Ishikawa (cell line): Measurements from ENCODE around the gene APOLD1.

Experiments used
- CEBPB ChIP-seq: IDR thresholded peaks from 2 replicates; pipeline ENCODE4 v1.6.1; 2012
- CREB1 ChIP-seq: IDR thresholded peaks from 2 replicates; pipeline ENCODE4 v1.6.1; 2012; ENCODE audit warnings: low read depth
- EGR1 ChIP-seq: IDR thresholded peaks from 2 replicates; pipeline ENCODE4 v1.6.1; 2012
- EP300 ChIP-seq: IDR thresholded peaks from 2 replicates; pipeline ENCODE4 v1.6.1; 2012; ENCODE audit warnings: borderline replicate concordance
- FOXM1 ChIP-seq: IDR thresholded peaks from 2 replicates; pipeline ENCODE4 v1.6.1; 2012; ENCODE audit warnings: low read depth, borderline replicate concordance
- MAX ChIP-seq: IDR thresholded peaks from 2 replicates; pipeline ENCODE4 v1.6.1; 2012
- NFIC ChIP-seq: IDR thresholded peaks from 2 replicates; pipeline ENCODE4 v1.6.1; 2012
- RAD21 ChIP-seq: IDR thresholded peaks from 2 replicates; pipeline ENCODE4 v1.6.1; 2012; ENCODE audit warnings: low read depth
- REST ChIP-seq: IDR thresholded peaks from 2 replicates; pipeline ENCODE4 v1.6.1; 2012; ENCODE audit warnings: low read depth, mild to moderate bottlenecking
- TAF1 ChIP-seq: IDR thresholded peaks from 2 replicates; pipeline ENCODE4 v1.6.1; 2012; ENCODE audit warnings: low read depth, mild to moderate bottlenecking
- TCF12 ChIP-seq: IDR thresholded peaks from 2 replicates; pipeline ENCODE4 v1.6.1; 2012; ENCODE audit warnings: low read depth
- TEAD4 ChIP-seq: IDR thresholded peaks from 2 replicates; pipeline ENCODE4 v1.6.1; 2012
- USF1 ChIP-seq: IDR thresholded peaks from 2 replicates; pipeline ENCODE4 v1.6.1; 2012
- YY1 ChIP-seq: IDR thresholded peaks from 2 replicates; pipeline ENCODE4 v1.6.1; 2012; ENCODE audit warnings: low read depth
- ZBTB7A ChIP-seq: IDR thresholded peaks from 2 replicates; pipeline ENCODE4 v1.6.1; 2012; ENCODE audit warnings: low read depth

The APOLD1 gene

GRCh38 chr12:12779007-12779406, 6.5 kb upstream of the APOLD1 start:
- TF ChIP-seq USF1: no peak
- no peak for TF ChIP-seq ZBTB7A
- no peak for TF ChIP-seq EP300
- no peak for TF ChIP-seq TCF12
- no peak for TF ChIP-seq MAX
- no peak for TF ChIP-seq EGR1
- no peak for TF ChIP-seq REST
- no peak for TF ChIP-seq CREB1
- TF ChIP-seq CEBPB: no peak
- TF ChIP-seq FOXM1: no peak
- no peak for TF ChIP-seq NFIC
- no peak for TF ChIP-seq YY1
- no peak for TF ChIP-seq TAF1
- no peak for TF ChIP-seq TEAD4
- TF ChIP-seq RAD21: no peak

- TF ChIP-seq TCF12: peak; percentile 52; the same call in 1 of the 2 replicates
- TF ChIP-seq USF1: no peak
- TF ChIP-seq RAD21: no peak
- TF ChIP-seq TEAD4: peak; percentile 68
- 0 out of 2 replicates have a peak, but pooled peaks have one; percentile 5 for TF ChIP-seq CEBPB
- no peak for TF ChIP-seq ZBTB7A
- peak; percentile 94 for TF ChIP-seq NFIC
- no peak for TF ChIP-seq REST
- TF ChIP-seq YY1: peak; percentile 25; the same call in 1 of the 2 replicates
- no peak for TF ChIP-seq MAX
- TF ChIP-seq TAF1: no peak
- TF ChIP-seq EP300: peak; percentile 63; the same call in 1 of the 2 replicates
- TF ChIP-seq EGR1: no peak
- TF ChIP-seq CREB1: no peak
- no peak for TF ChIP-seq FOXM1
Measured at GRCh38 chr12:12779529-12779928, 5.9 kb upstream of the APOLD1 start.

GRCh38 chr12:12784116-12784515, 1.3 kb upstream of the APOLD1 start:
- TF ChIP-seq NFIC: no peak
- no peak for TF ChIP-seq EGR1
- no peak for TF ChIP-seq MAX
- no peak for TF ChIP-seq TEAD4

- no peak for TF ChIP-seq USF1
- TF ChIP-seq TEAD4: no peak
- no peak for TF ChIP-seq TAF1
- TF ChIP-seq YY1: no peak
Measured at GRCh38 chr12:12786351-12786705, 869 bp downstream of the APOLD1 start.

- TF ChIP-seq RAD21 (no peak), CREB1 (no peak), MAX (peak; percentile 97), TCF12 (no peak), ZBTB7A (no peak), REST (no peak), TAF1 (peak; percentile 88), EP300 (peak; percentile 24; the same call in 1 of the 2 replicates), NFIC (peak; percentile 82), CEBPB (no peak), USF1 (peak; percentile 6), FOXM1 (no peak), TEAD4 (no peak; the same call in 1 of the 2 replicates), YY1 (peak; percentile 90), EGR1 (0 out of 2 replicates have a peak, but pooled peaks have one; percentile 19)
Measured at GRCh38 chr12:12786706-12787601, 1.5 kb downstream of the APOLD1 start.
